ENCODE data around the gene OBI1.

OBI1 gene

DNA sequence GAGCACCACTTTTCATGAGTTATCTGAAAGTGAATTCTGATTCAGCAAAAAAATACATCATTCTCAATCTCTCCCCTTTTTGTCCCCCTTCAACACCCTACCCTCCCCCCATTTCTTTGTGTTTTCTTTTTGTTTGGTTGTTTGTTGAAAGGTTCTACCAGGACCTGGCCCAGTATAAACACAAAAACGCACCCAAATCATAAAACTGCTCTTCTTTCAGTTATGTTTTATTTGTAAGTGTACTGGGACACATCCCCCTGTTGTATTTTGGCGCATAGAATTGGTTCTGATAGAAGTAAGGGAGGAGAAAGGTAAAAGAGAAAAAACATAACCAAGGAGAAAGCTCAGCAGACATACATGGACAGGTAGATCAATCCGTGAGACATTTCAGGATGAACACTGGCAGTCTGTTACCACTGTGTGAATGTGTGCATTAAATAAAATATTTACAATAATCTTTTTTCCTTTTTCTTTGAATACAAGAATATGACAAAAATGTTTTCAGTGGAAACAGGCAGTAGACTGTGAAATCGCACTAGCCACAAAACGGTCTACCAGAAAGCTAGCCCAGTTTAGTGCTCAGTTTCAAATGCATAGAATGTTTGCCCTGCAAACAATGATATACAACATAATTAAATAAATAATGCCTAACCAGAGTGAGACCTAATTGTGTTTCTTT lies 59.9 kb downstream of the OBI1 start:
- TF ChIP-seq, protein P1, sequence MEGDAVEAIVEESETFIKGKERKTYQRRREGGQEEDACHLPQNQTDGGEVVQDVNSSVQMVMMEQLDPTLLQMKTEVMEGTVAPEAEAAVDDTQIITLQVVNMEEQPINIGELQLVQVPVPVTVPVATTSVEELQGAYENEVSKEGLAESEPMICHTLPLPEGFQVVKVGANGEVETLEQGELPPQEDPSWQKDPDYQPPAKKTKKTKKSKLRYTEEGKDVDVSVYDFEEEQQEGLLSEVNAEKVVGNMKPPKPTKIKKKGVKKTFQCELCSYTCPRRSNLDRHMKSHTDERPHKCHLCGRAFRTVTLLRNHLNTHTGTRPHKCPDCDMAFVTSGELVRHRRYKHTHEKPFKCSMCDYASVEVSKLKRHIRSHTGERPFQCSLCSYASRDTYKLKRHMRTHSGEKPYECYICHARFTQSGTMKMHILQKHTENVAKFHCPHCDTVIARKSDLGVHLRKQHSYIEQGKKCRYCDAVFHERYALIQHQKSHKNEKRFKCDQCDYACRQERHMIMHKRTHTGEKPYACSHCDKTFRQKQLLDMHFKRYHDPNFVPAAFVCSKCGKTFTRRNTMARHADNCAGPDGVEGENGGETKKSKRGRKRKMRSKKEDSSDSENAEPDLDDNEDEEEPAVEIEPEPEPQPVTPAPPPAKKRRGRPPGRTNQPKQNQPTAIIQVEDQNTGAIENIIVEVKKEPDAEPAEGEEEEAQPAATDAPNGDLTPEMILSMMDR (IDR thresholded peaks at IDR 0.05; ENCODE audit: low read depth, low read length), result no peak
- TF ChIP-seq POLR2A (IDR thresholded peaks at IDR 0.05; ENCODE audit: extremely low read depth, insufficient read length), result no peak
- TF ChIP-seq, protein P2, sequence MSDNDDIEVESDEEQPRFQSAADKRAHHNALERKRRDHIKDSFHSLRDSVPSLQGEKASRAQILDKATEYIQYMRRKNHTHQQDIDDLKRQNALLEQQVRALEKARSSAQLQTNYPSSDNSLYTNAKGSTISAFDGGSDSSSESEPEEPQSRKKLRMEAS (IDR thresholded peaks at IDR 0.05; ENCODE audit: low read depth, low read length), result no peak
- TF ChIP-seq MYC (IDR thresholded peaks at IDR 0.05; ENCODE audit: low read depth, low read length), result no peak
- no peak for DNase-seq (ENCODE audit: low read depth)
- H3K4me3 ChIP-seq (ENCODE audit: low read depth, low read length), result no peak overlapping the region

DNA sequence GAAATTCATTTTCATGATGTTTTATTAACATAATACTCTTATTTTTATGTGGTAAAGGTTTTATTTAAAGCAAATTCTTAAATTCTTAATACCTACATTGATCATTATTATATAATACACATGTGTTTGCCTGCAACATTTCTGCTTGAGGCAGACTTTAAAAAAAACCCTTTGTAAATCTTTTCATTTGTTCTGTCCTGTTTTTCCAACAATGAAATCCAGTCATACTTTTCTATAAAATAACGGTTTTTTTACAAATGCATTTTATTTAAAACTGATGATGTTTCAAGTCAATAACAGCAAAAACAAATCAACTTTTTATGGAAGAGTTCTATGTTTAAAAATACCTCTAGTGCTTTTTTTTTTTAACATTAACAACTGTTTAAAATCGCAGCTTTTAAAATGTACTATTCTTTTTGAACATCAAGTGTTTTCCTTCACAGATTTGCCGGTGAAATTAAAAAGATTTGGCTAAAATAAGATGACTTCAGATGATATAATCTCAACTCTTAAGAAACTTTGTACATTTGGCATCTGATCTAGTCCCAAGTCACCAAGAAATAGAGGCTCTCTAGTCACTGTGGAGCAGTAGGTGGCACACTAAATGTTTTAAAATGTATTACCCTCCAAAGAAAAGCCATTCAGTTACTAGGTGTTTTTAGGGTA lies 60.7 kb downstream of the OBI1 start:
- DNase-seq (ENCODE audit: low read depth), result no peak
- no peak overlapping the region for H3K4me3 ChIP-seq (ENCODE audit: low read depth, low read length)
- TF ChIP-seq, protein P2 (IDR thresholded peaks at IDR 0.05; ENCODE audit: low read depth, low read length), result no peak
- TF ChIP-seq POLR2A (IDR thresholded peaks at IDR 0.05; ENCODE audit: extremely low read depth, insufficient read length) (no peak), MYC (IDR thresholded peaks at IDR 0.05; ENCODE audit: low read depth, low read length) (no peak)
- TF ChIP-seq, protein P1 (IDR thresholded peaks at IDR 0.05; ENCODE audit: low read depth, low read length), result no peak

DNA sequence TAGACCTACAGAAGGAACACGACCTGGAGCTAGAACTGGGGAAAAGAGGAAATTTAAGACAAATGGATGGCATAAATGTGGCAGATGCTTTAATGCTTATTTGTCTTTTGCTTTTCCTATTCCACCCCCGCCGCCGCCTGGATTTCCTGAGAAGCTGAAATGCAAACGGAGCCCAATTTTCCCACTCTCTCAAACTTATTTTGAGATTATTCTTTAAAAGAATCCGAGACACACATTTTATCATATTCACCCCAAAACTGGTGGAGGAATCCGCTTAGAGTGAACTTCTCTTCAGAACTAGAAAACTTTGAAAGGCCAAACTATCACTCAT lies 61.4 kb downstream of the OBI1 start:
- TF ChIP-seq POLR2A (IDR thresholded peaks at IDR 0.05; ENCODE audit: extremely low read depth, insufficient read length) (no peak), MYC (IDR thresholded peaks at IDR 0.05; ENCODE audit: low read depth, low read length) (no peak)
- TF ChIP-seq, protein P2 (IDR thresholded peaks at IDR 0.05; ENCODE audit: low read depth, low read length), result no peak
- TF ChIP-seq, protein P1 (IDR thresholded peaks at IDR 0.05; ENCODE audit: low read depth, low read length), result no peak
- H3K4me3 ChIP-seq (ENCODE audit: low read depth, low read length), result no peak overlapping the region
- no peak for DNase-seq (ENCODE audit: low read depth)

DNA sequence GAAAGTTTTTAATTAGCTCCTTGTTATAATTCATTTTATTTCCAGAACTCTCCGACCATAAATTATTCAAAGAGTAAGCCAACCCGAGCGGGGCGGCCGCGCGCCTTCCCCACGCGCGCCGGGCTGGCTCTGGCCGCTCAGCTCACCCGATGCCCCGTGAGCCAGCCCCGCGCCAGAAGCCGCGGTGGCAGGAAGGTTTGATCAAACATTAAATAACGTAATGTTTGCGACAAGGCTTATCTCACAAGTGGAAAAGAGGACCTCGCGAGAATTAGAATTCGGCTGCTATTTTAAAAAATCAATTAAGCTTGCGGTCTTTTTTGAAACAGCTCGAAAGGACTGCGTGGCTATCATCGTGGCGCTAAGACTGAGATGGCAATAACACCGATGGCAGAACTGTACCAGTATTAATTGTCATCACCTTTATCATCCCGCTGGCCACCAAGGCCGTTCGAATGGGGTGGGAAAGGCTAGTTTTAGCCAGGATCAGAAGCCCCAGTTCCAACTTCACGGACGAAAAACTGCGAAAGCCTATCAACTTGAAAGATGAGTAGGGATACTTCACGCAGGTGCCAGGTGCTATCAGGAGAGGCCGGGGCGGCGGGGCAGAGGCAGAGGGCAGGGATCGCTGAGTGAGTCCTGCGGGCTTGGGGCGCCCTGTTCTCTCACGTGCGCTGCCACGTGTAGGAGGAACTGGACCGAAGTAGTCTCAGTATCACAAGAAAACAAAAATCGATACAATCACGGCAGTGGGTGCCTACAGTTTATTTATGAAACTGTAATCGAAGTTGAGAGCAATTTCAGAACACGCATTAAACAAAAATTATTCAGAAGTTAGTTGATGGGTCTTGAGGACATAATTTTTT lies 62.0 kb downstream of the OBI1 start:
- H3K4me3 ChIP-seq (ENCODE audit: low read depth, low read length), result no peak overlapping the region
- TF ChIP-seq MYC (IDR thresholded peaks at IDR 0.05; ENCODE audit: low read depth, low read length) (no peak), POLR2A (IDR thresholded peaks at IDR 0.05; ENCODE audit: extremely low read depth, insufficient read length) (no peak)
- TF ChIP-seq, protein P2 (IDR thresholded peaks at IDR 0.05; ENCODE audit: low read depth, low read length), result no peak
- TF ChIP-seq, protein P1 (IDR thresholded peaks at IDR 0.05; ENCODE audit: low read depth, low read length), result no peak

DNA sequence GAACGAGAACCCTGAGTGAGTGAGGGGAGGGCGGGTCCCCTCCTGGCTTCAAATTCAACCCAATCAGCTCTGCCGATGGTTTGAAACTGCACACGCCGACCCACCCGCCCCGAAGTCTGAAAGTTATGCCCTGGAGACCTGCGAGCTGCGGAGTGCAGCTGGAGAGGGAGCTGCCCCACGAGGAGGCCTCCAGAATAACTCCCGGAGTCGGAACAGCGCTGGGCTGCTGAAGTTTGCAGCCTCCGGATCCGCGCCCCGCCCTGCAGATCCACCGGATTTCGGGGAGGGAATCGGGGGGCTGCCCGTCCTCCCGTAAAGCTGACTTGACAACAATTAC lies 62.6 kb downstream of the OBI1 start:
- no peak for TF ChIP-seq POLR2A (IDR thresholded peaks at IDR 0.05; ENCODE audit: extremely low read depth, insufficient read length)
- TF ChIP-seq, protein P1 (IDR thresholded peaks at IDR 0.05; ENCODE audit: low read depth, low read length), result no peak
- TF ChIP-seq, protein P2 (IDR thresholded peaks at IDR 0.05; ENCODE audit: low read depth, low read length), result no peak
- no peak for TF ChIP-seq MYC (IDR thresholded peaks at IDR 0.05; ENCODE audit: low read depth, low read length)
- no peak for DNase-seq (ENCODE audit: low read depth)
- H3K4me3 ChIP-seq (ENCODE audit: low read depth, low read length), result no peak overlapping the region

More for the DNA sequence above, 62.0 kb downstream of the OBI1 start:
- no peak for DNase-seq (ENCODE audit: low read depth)

Data from NB4 (cell line).